Kidney (tissue), 14 donors: ENCODE results near the gene HLA-DMB. TPM values are rescaled to one million over a fixed set of nuclear protein-coding genes. Genes with fewer than 3 reads are reported as not detected.
A peak's percentile ranks its signal among the peaks of the same experiment; 100 is the strongest.

ENCODE experiments used
- DNase-seq, 5 donors: peaks; one replicate each; pipeline ENCODE4 v3.0.0-alpha.2; 2013 to 2020
- FAIRE-seq: peaks from 2 replicates; lab custom pipeline; 2012; peaks lifted over from hg19 to GRCh38; lab: Jason Lieb, UNC
- H3K27ac ChIP-seq, 2 donors: one replicate each; pipeline ENCODE4 v1.7.0; 2013; ENCODE audit warnings: low read depth in 2 of 2, low read length in 2 of 2, inconsistent platforms in 1 of 2
- H3K27me3 ChIP-seq: one replicate; pipeline ENCODE4 v1.7.1; 2013; ENCODE audit warnings: low read length, inconsistent platforms; ENCODE audit not compliant: control insufficient read depth, insufficient read depth
- H3K36me3 ChIP-seq, 3 donors: one replicate each; pipeline versions ENCODE4 v1.7.0 to v1.7.1; 2013; ENCODE audit warnings: low read length in 3 of 3, control low read depth in 1 of 3, inconsistent platforms in 1 of 3; ENCODE audit not compliant: insufficient read depth in 3 of 3, control insufficient read depth in 2 of 3
- H3K4me1 ChIP-seq, 3 donors: one replicate each; pipeline versions ENCODE4 v1.7.0 to v1.7.1; 2013; ENCODE audit warnings: low read length in 3 of 3, inconsistent platforms in 1 of 3, low read depth in 1 of 3; ENCODE audit not compliant: control insufficient read depth in 2 of 3, insufficient read depth in 2 of 3
- H3K4me3 ChIP-seq, 3 donors: one replicate each; pipeline versions ENCODE4 v1.7.0 to v1.8.1; 2013; ENCODE audit warnings: low read length in 3 of 3, control low read depth in 1 of 3, inconsistent platforms in 1 of 3
- H3K9ac ChIP-seq, 3 donors: one replicate each; pipeline versions ENCODE4 v1.7.0 to v1.7.1; 2013; ENCODE audit warnings: low read length in 3 of 3, control low read depth in 1 of 3, inconsistent platforms in 1 of 3
- H3K9me3 ChIP-seq, 3 donors: one replicate each; pipeline versions ENCODE4 v1.7.0 to v1.7.1; 2013; ENCODE audit warnings: low read length in 3 of 3, control low read depth in 1 of 3, inconsistent platforms in 1 of 3; ENCODE audit not compliant: control insufficient read depth in 2 of 3, insufficient read depth in 1 of 3
- intact Hi-C: fragments of 100-400 bp; cut with DNase I; formaldehyde crosslinking; loops from one replicate; pipeline ENCODE4 v1.11.1; 2022
- polyA plus RNA-seq: library from polyadenylated mRNA; stranded (reverse); fragments of 350-450 nt; fragmentation: Illumina TruSeq; extraction: RNeasy Lipid Tissue Mini Kit (QIAGEN cat#74804); gene quantifications from one replicate; pipeline ENCODE4 v1.2.3, GENCODE V29; 2014; ENCODE audit warnings: low read depth, low replicate concordance; ENCODE audit not compliant: insufficient read depth
- total RNA-seq: library from RNA; stranded (reverse); fragmentation: NEBNext Ultra II Directional; extraction: Animal tissue kit (Norgen Biotek cat#: 25700); gene quantifications from one replicate; pipeline ENCODE4 v1.2.1, GENCODE V29; 2021
- TF ChIP-seq, protein P1 (sequence below): IDR thresholded peaks from 3 replicates; pipeline ENCODE4 v1.5.1; 2012; ENCODE audit warnings: mild to moderate bottlenecking, moderate library complexity, borderline replicate concordance; ENCODE audit not compliant: insufficient read depth; ENCODE audit errors: extremely low read depth
- donor health status: control.
- donor health status: control.
- donor health status: control.
- donor health status: control.
- donor health status: control.
- donor health status: DM: yes; HTN: yes; CAD: no.
- donor health status: Normal renal cell carcinoma (clear cell type).

The HLA-DMB gene
- total and polyA plus RNA-seq, 2 donors from 2014 or later = 45.5 to 78.0 TPM

DNA sequence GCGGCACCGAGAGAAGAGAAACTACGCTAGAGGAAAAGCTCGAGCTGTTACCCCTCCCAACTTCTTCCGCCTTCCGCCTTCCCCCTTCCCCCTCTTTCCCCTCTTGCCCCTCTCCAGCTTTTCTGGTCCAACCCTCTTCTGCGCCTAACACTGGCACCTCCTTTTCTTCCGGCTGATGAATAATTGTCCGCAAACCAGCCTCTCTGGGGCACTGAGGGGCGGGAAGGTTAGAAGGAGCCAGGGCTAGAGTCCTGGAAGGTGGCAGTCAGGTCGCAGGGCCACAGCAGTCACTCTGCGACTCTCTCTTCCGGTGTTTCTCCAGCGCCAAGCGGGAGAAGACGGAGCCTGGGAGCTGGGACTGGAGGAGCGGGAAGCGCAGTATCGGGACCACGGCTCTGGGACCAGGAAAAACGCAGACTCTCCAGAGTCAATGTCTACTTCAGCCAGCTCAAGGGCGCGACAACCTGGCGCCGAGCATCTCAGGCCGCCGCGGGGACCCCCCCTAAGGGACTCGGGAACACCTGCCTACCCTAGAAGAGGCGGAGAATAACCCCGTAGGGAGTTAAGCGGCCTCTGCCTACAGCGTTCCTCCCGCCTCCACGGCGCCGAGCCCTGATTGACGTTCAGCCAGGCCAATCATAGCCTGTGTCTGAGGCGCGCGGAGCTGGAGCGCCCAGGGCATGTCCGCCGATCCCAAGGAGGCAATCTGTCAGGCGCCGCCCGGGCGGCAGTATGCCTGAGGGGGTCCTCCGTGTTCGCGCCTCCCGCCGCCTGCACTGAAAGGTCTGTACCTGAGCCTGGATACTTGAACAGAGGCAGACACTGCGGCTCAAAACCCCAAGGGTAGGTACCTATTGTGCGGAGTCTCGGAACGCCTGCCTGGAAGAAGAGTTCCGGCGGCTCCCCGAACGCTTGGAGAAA, 46.5 kb downstream of the HLA-DMB start:
- Histone ChIP-seq H3K27ac (peak overlapping the region; percentile 86 to 91), H3K9ac (peak overlapping the region; percentile 61 to 95 (median 77)), H3K4me1 (peaks cover 0 to 12% (median 6%) of the 10 kb centered on the region in 3 donors), H3K36me3 (no peaks in the 10 kb centered on the region), H3K9me3 (no peaks in the 10 kb centered on the region), H3K27me3 (no peaks in the 10 kb centered on the region), H3K4me3 (peak overlapping the region; percentile 80 to 88 (median 86))
- peak; percentile 96 to 98 (median 97) for DNase-seq
- FAIRE-seq = no peak
- TF ChIP-seq, protein P1, sequence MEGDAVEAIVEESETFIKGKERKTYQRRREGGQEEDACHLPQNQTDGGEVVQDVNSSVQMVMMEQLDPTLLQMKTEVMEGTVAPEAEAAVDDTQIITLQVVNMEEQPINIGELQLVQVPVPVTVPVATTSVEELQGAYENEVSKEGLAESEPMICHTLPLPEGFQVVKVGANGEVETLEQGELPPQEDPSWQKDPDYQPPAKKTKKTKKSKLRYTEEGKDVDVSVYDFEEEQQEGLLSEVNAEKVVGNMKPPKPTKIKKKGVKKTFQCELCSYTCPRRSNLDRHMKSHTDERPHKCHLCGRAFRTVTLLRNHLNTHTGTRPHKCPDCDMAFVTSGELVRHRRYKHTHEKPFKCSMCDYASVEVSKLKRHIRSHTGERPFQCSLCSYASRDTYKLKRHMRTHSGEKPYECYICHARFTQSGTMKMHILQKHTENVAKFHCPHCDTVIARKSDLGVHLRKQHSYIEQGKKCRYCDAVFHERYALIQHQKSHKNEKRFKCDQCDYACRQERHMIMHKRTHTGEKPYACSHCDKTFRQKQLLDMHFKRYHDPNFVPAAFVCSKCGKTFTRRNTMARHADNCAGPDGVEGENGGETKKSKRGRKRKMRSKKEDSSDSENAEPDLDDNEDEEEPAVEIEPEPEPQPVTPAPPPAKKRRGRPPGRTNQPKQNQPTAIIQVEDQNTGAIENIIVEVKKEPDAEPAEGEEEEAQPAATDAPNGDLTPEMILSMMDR = no peak
- intact Hi-C loops = loop anchor here (10.0 kb wide), 1 partner anchor 80 kb away; no protein-coding TSS in a partner anchor

DNA sequence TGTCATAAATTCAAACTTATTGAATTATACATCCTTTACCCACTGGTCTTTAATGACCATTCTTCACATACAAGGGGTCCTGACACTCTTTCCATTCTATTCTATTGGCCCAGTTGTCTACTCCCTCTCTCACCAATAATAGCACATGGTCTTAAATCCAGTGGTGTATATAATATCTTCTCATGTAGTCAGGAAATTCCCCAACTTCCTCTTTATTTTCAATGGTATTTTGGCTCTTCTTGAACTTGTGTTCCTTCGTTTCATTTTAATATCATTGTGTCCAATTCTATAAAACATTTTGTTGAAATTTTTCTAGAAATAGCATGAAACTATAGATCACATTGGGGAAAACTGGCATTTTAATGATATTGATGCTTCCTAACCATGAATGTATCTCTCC, 50.0 kb downstream of the HLA-DMB start:
- FAIRE-seq (no peak), DNase-seq (no peak)
- no peaks in the 10 kb centered on the region for H3K27me3 ChIP-seq
- peaks cover under 1 to 14% (median 6%) of the 10 kb centered on the region in 3 donors for H3K4me1 ChIP-seq
- H3K36me3 ChIP-seq = no peaks in the 10 kb centered on the region
- H3K9ac ChIP-seq = no peak overlapping the region
- no peaks in the 10 kb centered on the region for H3K9me3 ChIP-seq
- no peak overlapping the region for H3K27ac ChIP-seq
- TF ChIP-seq, protein P1 = no peak
- intact Hi-C loops = loop anchor here (10.0 kb wide), 1 partner anchor 84 kb away; no protein-coding TSS in a partner anchor
- no peak overlapping the region for H3K4me3 ChIP-seq

DNA sequence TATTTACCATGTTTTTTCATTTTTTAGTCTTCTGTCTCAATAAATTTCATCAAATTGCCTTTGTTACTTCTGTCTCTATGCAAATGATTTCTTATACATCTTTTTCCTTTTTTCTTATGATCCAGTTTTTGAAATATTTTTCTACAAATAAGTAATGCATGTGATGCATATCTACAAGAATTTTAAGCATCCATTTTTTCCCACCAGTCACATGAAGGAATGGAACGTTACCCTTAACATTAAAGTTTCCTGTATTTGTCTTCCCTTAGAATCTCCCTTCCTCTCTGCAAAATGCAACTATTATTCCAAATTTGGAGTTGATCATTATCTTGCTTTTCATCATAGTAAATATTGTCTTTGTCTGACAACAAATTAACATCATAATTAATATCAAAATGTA, 51.3 kb downstream of the HLA-DMB start:
- FAIRE-seq (no peak), DNase-seq (no peak)
- peaks cover 0 to 4% (median 2%) of the 10 kb centered on the region in 3 donors for H3K4me1 ChIP-seq
- TF ChIP-seq, protein P1 = no peak
- H3K27me3 ChIP-seq = no peaks in the 10 kb centered on the region
- H3K4me3 ChIP-seq = no peak overlapping the region
- no peaks in the 10 kb centered on the region for H3K9me3 ChIP-seq
- no peak overlapping the region for H3K27ac ChIP-seq
- no peak overlapping the region for H3K9ac ChIP-seq
- H3K36me3 ChIP-seq = no peaks in the 10 kb centered on the region
- intact Hi-C loops = no loop called here
